Middle frontal gyrus (tissue), 1 donor: ENCODE results near the gene UBE2J2.

Experiments used
- DNase-seq: peaks from one replicate; pipeline ENCODE4 v3.0.0-alpha.2; 2015; ENCODE audit warnings: low spot score; ENCODE audit errors: extremely low spot score

The UBE2J2 gene

GRCh38 chr1:1281533-1282321 is 8.1 kb upstream of the UBE2J2 start:
- DNase-seq = no peak

GRCh38 chr1:1280782-1281481 is 7.3 kb upstream of the UBE2J2 start:
- no peak for DNase-seq

GRCh38 chr1:1279028-1279427 is 5.4 kb upstream of the UBE2J2 start:
- no peak for DNase-seq

GRCh38 chr1:1278620-1279019 is 5.0 kb upstream of the UBE2J2 start:
- no peak for DNase-seq

- no peak for DNase-seq
These were observed 2.2 kb upstream of the UBE2J2 start for GRCh38 chr1:1275836-1276235.

GRCh38 chr1:1274931-1275431 is 1.3 kb upstream of the UBE2J2 start:
- DNase-seq = no peak

- DNase-seq = no peak
These were observed 761 bp upstream of the UBE2J2 start for GRCh38 chr1:1274299-1274930.

GRCh38 chr1:1273209-1273511 is 494 bp downstream of the UBE2J2 start:
- DNase-seq = no peak

GRCh38 chr1:1272341-1273208 is 1.1 kb downstream of the UBE2J2 start:
- DNase-seq = no peak

GRCh38 chr1:1270813-1271212 is 2.8 kb downstream of the UBE2J2 start:
- DNase-seq = no peak

- DNase-seq = no peak
These were observed 5.4 kb downstream of the UBE2J2 start for GRCh38 chr1:1268284-1268682.

GRCh38 chr1:1267488-1268283 is 6.0 kb downstream of the UBE2J2 start:
- DNase-seq = no peak

- DNase-seq = no peak
These were observed 8.8 kb downstream of the UBE2J2 start for GRCh38 chr1:1264868-1265272.

- no peak for DNase-seq
These were observed 9.6 kb downstream of the UBE2J2 start for GRCh38 chr1:1264026-1264425.

GRCh38 chr1:1262758-1263157 is 10.9 kb downstream of the UBE2J2 start:
- DNase-seq = no peak

GRCh38 chr1:1262071-1262470 is 11.6 kb downstream of the UBE2J2 start:
- DNase-seq = no peak

GRCh38 chr1:1260843-1261560 is 12.7 kb downstream of the UBE2J2 start:
- DNase-seq = no peak

- DNase-seq = no peak
These were observed 13.6 kb downstream of the UBE2J2 start for GRCh38 chr1:1259951-1260600.

GRCh38 chr1:1259540-1259939 is 14.1 kb downstream of the UBE2J2 start:
- DNase-seq = no peak

- no peak for DNase-seq
These were observed 14.6 kb downstream of the UBE2J2 start for GRCh38 chr1:1259119-1259488.
